ENCODE results near the gene CCDC88B.
A peak's percentile ranks its signal among the peaks of the same experiment; 100 is the strongest.

The CCDC88B gene, protein sequence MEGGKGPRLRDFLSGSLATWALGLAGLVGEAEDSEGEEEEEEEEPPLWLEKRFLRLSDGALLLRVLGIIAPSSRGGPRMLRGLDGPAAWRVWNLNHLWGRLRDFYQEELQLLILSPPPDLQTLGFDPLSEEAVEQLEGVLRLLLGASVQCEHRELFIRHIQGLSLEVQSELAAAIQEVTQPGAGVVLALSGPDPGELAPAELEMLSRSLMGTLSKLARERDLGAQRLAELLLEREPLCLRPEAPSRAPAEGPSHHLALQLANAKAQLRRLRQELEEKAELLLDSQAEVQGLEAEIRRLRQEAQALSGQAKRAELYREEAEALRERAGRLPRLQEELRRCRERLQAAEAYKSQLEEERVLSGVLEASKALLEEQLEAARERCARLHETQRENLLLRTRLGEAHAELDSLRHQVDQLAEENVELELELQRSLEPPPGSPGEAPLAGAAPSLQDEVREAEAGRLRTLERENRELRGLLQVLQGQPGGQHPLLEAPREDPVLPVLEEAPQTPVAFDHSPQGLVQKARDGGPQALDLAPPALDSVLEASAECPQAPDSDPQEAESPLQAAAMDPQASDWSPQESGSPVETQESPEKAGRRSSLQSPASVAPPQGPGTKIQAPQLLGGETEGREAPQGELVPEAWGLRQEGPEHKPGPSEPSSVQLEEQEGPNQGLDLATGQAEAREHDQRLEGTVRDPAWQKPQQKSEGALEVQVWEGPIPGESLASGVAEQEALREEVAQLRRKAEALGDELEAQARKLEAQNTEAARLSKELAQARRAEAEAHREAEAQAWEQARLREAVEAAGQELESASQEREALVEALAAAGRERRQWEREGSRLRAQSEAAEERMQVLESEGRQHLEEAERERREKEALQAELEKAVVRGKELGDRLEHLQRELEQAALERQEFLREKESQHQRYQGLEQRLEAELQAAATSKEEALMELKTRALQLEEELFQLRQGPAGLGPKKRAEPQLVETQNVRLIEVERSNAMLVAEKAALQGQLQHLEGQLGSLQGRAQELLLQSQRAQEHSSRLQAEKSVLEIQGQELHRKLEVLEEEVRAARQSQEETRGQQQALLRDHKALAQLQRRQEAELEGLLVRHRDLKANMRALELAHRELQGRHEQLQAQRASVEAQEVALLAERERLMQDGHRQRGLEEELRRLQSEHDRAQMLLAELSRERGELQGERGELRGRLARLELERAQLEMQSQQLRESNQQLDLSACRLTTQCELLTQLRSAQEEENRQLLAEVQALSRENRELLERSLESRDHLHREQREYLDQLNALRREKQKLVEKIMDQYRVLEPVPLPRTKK (N-terminal part only)

GRCh38 chr11:64339754-64340408 is at the start of gene CCDC88B:
TSS of gene CCDC88B (plus strand) at chr11:64340204. CDS start at chr11:64340267, 63 bp downstream.
- peak; percentile 86 to 88 for DNase-seq

- DNase-seq, result no peak
Observed at GRCh38 chr11:64290352-64291261, 49.4 kb upstream of the CCDC88B start.

DNA sequence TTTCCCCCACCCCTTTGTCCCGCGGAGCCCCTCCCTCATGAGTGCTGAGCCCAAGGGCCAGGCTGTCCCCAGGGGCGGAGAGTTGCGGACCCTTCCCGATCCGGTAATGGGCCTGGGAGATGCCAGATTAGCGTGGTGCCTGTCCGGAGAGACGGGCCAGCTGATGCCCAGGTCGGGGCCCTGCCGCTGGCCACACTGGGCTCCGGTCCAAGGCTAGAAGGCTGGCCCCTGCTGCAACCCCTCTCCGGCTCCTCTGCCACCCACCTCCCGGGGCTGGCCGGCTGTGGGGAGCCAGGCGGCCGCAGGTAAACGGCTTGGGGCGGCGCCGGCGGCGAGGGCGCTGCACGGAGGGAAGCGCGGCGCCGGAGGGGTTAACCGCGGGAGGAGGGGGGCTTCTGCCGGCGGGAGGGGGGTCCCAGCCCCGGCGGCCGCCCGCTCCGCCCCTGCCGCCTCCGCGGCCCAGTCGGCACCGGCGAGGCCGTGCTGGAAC is 48.7 kb upstream of the CCDC88B start, which contains the start of gene KCNK4:
TSS of gene KCNK4 (plus strand) at position 41 of the 490 bp plus-strand sequence. CDS start 1,717 bp downstream, outside the sequence.
- no peak for DNase-seq

GRCh38 chr11:64291752-64292459 is 48.1 kb upstream of the CCDC88B start:
- no peak for DNase-seq

GRCh38 chr11:64292460-64293254 is 47.3 kb upstream of the CCDC88B start:
- no peak for DNase-seq

- DNase-seq, result no peak
Observed at GRCh38 chr11:64294774-64295173, 45.2 kb upstream of the CCDC88B start.

- no peak for DNase-seq
Observed at GRCh38 chr11:64295760-64296159, 44.2 kb upstream of the CCDC88B start.

- DNase-seq, result no peak
Observed at GRCh38 chr11:64296236-64296635, 43.8 kb upstream of the CCDC88B start.

DNA sequence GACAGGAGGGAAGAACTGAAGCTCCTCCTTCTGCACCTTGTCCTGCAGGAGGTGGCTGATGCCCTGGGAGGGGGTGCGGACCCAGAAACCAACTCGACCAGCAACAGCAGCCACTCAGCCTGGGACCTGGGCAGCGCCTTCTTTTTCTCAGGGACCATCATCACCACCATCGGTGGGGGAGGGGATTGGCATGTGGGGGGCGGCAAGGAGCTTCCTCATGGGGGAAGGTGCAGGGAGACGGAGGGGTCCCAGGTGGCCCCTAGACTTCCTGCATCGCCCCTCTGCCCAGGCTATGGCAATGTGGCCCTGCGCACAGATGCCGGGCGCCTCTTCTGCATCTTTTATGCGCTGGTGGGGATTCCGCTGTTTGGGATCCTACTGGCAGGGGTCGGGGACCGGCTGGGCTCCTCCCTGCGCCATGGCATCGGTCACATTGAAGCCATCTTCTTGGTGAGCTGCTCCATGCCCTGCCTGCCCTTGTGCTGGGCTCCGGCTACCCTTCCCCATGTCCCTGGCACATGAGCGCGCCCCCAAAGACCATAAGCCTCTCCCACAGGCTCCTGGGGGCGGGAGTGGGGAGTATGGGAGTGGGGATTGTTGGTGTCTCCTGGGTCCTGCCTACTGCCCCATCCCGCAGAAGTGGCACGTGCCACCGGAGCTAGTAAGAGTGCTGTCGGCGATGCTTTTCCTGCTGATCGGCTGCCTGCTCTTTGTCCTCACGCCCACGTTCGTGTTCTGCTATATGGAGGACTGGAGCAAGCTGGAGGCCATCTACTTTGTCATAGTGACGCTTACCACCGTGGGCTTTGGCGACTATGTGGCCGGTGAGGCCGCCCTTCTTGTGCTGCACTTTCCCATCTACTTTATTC is 42.9 kb upstream of the CCDC88B start:
- no peak for DNase-seq

GRCh38 chr11:64297699-64298358 is 42.2 kb upstream of the CCDC88B start:
- DNase-seq, result no peak

- no peak for DNase-seq
Observed at GRCh38 chr11:64298966-64299846, 40.8 kb upstream of the CCDC88B start.

DNA sequence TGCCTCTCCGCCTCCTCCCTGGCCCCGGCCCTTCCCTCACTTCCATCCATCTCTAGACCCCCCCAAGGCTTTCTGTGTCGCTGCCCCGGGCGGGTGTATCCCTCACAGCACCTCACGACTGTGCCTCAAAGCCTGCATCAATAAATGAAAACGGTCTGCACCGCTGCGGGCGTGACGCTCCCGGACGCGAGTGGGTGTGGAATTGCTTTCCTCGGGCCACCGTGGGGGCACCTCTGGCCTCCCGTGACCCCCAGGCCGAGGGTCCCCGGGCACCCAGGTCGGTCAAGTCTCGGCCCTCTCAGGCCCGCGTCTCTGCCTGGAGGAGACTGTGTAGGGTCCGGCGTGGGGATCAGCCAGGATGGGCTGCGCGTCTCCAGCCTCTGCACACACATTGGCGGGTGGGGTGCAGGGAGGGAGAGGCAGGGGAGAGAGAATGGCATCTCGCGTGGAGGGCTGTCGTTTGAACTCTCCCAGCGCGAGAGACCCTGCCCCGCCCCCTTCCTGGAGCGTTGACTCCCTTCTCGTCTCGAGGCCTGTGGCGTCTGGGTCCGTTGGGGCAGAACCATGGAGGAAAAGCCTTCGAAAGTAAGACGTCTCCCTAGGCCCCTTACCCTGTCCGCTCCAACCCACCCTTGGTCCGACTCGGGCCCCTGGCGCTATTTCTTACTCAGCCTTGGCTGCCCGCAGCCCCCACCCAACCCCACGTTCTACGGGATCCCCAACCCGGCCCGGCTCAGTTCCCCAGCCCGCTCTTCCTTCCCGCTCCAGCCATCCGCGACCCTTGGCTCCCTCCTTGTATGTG is 40.0 kb upstream of the CCDC88B start, which contains the start of gene CATSPERZ:
TSS of gene CATSPERZ (plus strand) at position 512 of the 802 bp plus-strand sequence. CDS start at position 565, 53 bp downstream.
- DNase-seq, result no peak

GRCh38 chr11:64303109-64304031 is 36.6 kb upstream of the CCDC88B start:
- no peak for DNase-seq

- DNase-seq, result no peak
Observed at GRCh38 chr11:64304032-64304315, 36.0 kb upstream of the CCDC88B start.
